ENCODE data around the gene EVC.

- TF ChIP-seq EGR1 (IDR thresholded peaks at IDR 0.05) (no peak), REST (IDR thresholded peaks at IDR 0.05; ENCODE audit: low read depth) (no peak), CREB1 (IDR thresholded peaks at IDR 0.05; ENCODE audit: low read depth) (no peak), EP300 (IDR thresholded peaks at IDR 0.05; ENCODE audit: borderline replicate concordance) (no peak), FOXM1 (IDR thresholded peaks at IDR 0.05; ENCODE audit: borderline replicate concordance, low read depth) (no peak), MAX (IDR thresholded peaks at IDR 0.05) (no peak), TCF12 (IDR thresholded peaks at IDR 0.05; ENCODE audit: low read depth) (no peak)
Measured at GRCh38 chr4:5757091-5757490, 46.1 kb downstream of the EVC start.
